Cardiac fibroblast (primary cell): ENCODE data around the gene RAMP3.

Source experiments
- DNase-seq, 2 donors: peaks; one replicate each; pipeline versions ENCODE4 v3.0.0 to v3.0.0-alpha.2; 2010; ENCODE audit warnings: low read depth in 2 of 2
- H3K4me3 ChIP-seq, 2 donors: replicated peaks in 1 of 2; 1 replicate in 1 of 2; 2 replicates in 1 of 2; pipeline ENCODE4 v1.5.1; 2011; ENCODE audit warnings: low read depth in 2 of 2, low read length in 2 of 2, mild to moderate bottlenecking in 2 of 2, moderate library complexity in 1 of 2
- CTCF ChIP-seq: IDR thresholded peaks from one replicate; pipeline ENCODE4 v1.5.1; 2011; ENCODE audit warnings: low read depth, mild to moderate bottlenecking, low read length, inconsistent platforms

Gene RAMP3

GRCh38 chr7:45178241-45179225, 20.9 kb downstream of the RAMP3 start:
- no peak for TF ChIP-seq CTCF
- H3K4me3 ChIP-seq = no peak overlapping the region
- no peak for DNase-seq

GRCh38 chr7:45179666-45180065, 22.1 kb downstream of the RAMP3 start:
- TF ChIP-seq CTCF = no peak
- no peak for DNase-seq
- H3K4me3 ChIP-seq = no peak overlapping the region

GRCh38 chr7:45180084-45180986, 22.7 kb downstream of the RAMP3 start:
- H3K4me3 ChIP-seq = no peak overlapping the region
- no peak for DNase-seq
- no peak for TF ChIP-seq CTCF

- no peak overlapping the region for H3K4me3 ChIP-seq
- no peak for TF ChIP-seq CTCF
- no peak for DNase-seq
These were observed 23.8 kb downstream of the RAMP3 start for GRCh38 chr7:45181286-45181960.

- TF ChIP-seq CTCF = no peak
- H3K4me3 ChIP-seq = no peak overlapping the region
- no peak for DNase-seq
These were observed 24.6 kb downstream of the RAMP3 start for GRCh38 chr7:45181991-45182855.
